ENCODE measurements around the gene WDR88. TPM values are rescaled to one million over a fixed set of nuclear protein-coding genes. Genes with fewer than 3 reads are reported as not detected.

The WDR88 gene
- total and polyA plus RNA-seq, 10 of the 15 experiments (the other 5 are each of a cell fraction or from before 2014, with no cell fraction given) = 0.19 to 0.34 TPM; not detected in 8

DNA sequence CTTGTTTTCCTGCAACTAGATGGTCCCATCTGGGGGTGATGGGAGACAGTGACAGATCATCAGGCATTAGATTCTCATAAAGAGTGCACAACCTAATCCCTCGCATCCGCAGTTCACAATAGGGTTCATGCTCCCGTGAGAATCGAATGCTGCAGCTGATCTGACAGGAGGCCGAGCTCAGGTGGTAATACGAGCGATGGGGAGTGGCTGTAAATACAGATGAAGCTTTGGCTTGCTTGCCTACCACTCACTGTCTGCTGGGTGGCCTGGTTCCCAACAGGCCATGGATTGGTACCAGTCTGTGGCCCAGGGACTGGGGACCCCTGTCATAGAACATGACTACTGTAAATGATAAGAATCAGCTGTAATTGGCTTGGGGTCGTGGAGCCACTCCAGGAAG, 28.0 kb downstream of the WDR88 start:
- intact Hi-C loops (cut with micrococcal nuclease; ENCODE audit: unreplicated experiment) = no loop called here
- FAIRE-seq = no peak
- POLR2A ChIA-PET = no interaction called here
- no peak overlapping the region for H3K27ac ChIP-seq (ENCODE audit: control insufficient read depth, insufficient read depth)
- SMC1A ChIA-PET (ENCODE audit: uncharacterized antibody, unreplicated experiment) = interaction anchor here (0.9 to 1.9 kb wide), 5 partner anchors 13 to 24 kb away, joined by 3 to 8 read pairs (median 4); no protein-coding TSS in a partner anchor
- H3K9ac ChIP-seq (ENCODE audit: control insufficient read depth, insufficient read depth, low read length) = no peak overlapping the region
- H3K9me3 ChIP-seq (replicated peaks; ENCODE audit: control insufficient read depth, insufficient read depth, low read length) = no peaks in the 10 kb centered on the region
- RAD21 ChIA-PET (ENCODE audit: unreplicated experiment) = interaction anchor here (0.9 to 1.2 kb wide), 2 partner anchors 17 to 37 kb away, joined by 3 to 5 read pairs; no protein-coding TSS in a partner anchor
- H3K4me1 ChIP-seq (ENCODE audit: control insufficient read depth, insufficient read depth, low read length) = peaks cover 10% of the 10 kb centered on the region
- no peak for ATAC-seq
- WGBS (ENCODE audit: insufficient coverage, insufficient replicate concordance, low lambda C conversion rate, missing lambda C conversion rate) = 84% methylated on average over 8 of the region's 8 CpGs
- DNase-seq (ENCODE audit: low read depth, low spot score) = no peak
- no peaks in the 10 kb centered on the region for H3K27me3 ChIP-seq (replicated peaks in 1 of 2; ENCODE audit: control insufficient read depth in 2 of 2, insufficient read depth in 2 of 2, low read length in 1 of 2)
- in situ Hi-C loops (cut with MboI) = no loop called here
- peak overlapping the region; percentile 13 for H2AFZ ChIP-seq (ENCODE audit: control insufficient read depth, low read depth, low read length)
- H3K36me3 ChIP-seq (ENCODE audit: control insufficient read depth in 2 of 2, insufficient read depth in 2 of 2, low read length in 1 of 2) = no peaks in the 10 kb centered on the region
- CTCF ChIA-PET = interaction anchor here (0.6 to 2.5 kb wide), 6 partner anchors 16 to 1201 kb away, joined by 3 to 7 read pairs (median 4); no protein-coding TSS in a partner anchor
- H3K4me3 ChIP-seq = no peak overlapping the region
- no TSS peak for BruUV-seq (replicated peaks)
- H3K4me2 ChIP-seq (ENCODE audit: control insufficient read depth, insufficient read depth) = no peak overlapping the region
- H4K20me1 ChIP-seq (ENCODE audit: control insufficient read depth, insufficient read depth) = no peaks in the 10 kb centered on the region
- TF ChIP-seq SIN3A (IDR thresholded peaks at IDR 0.05; ENCODE audit: low read depth, low read length) (no peak), RBBP5 (conservative IDR thresholded peaks at IDR 0.05) (no peak), MTA3 (IDR thresholded peaks at IDR 0.05; ENCODE audit: borderline replicate concordance, low read length) (0 out of 2 replicates have a peak, but pooled peaks have one; percentile 4), SUPT20H (IDR thresholded peaks at IDR 0.05; ENCODE audit: borderline replicate concordance, control insufficient read depth, low read depth, low read length) (no peak), CBFB (IDR thresholded peaks at IDR 0.05; ENCODE audit: low read depth) (no peak), SMARCA5 (IDR thresholded peaks at IDR 0.05) (no peak)
- TF ChIP-seq, protein P1, sequence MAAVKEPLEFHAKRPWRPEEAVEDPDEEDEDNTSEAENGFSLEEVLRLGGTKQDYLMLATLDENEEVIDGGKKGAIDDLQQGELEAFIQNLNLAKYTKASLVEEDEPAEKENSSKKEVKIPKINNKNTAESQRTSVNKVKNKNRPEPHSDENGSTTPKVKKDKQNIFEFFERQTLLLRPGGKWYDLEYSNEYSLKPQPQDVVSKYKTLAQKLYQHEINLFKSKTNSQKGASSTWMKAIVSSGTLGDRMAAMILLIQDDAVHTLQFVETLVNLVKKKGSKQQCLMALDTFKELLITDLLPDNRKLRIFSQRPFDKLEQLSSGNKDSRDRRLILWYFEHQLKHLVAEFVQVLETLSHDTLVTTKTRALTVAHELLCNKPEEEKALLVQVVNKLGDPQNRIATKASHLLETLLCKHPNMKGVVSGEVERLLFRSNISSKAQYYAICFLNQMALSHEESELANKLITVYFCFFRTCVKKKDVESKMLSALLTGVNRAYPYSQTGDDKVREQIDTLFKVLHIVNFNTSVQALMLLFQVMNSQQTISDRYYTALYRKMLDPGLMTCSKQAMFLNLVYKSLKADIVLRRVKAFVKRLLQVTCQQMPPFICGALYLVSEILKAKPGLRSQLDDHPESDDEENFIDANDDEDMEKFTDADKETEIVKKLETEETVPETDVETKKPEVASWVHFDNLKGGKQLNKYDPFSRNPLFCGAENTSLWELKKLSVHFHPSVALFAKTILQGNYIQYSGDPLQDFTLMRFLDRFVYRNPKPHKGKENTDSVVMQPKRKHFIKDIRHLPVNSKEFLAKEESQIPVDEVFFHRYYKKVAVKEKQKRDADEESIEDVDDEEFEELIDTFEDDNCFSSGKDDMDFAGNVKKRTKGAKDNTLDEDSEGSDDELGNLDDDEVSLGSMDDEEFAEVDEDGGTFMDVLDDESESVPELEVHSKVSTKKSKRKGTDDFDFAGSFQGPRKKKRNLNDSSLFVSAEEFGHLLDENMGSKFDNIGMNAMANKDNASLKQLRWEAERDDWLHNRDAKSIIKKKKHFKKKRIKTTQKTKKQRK (IDR thresholded peaks at IDR 0.05; ENCODE audit: low read depth, low read length) = no peak
- no peaks in the 10 kb centered on the region for H3K79me2 ChIP-seq (ENCODE audit: control insufficient read depth, insufficient read depth, low read length)

All from GM12878 (cell line).